Brain microvascular endothelial cell (primary cell): ENCODE data around the gene DUSP2.
"Not testable (repeated sequence)": the region's sequence is repeated elsewhere in the genome, so short reads cannot be mapped to it uniquely, and the experiment has no call there.

ENCODE experiments used
- DNase-seq: peaks from one replicate; pipeline ENCODE4 v3.0.0-alpha.2; 2020
- H3K27ac ChIP-seq: fragments of 250-450 bp; sonication (Bioruptor Pico); 2 replicates; pipeline ENCODE4 v1.5.1; 2020; ENCODE audit warnings: mild to moderate bottlenecking, moderate library complexity
- H3K27me3 ChIP-seq: fragments of 250-450 bp; sonication (Bioruptor Pico); replicated peaks from 2 replicates; pipeline ENCODE4 v1.5.1; 2020; ENCODE audit warnings: mild to moderate bottlenecking
- H3K36me3 ChIP-seq: fragments of 250-450 bp; sonication (Bioruptor Pico); replicated peaks from 2 replicates; pipeline ENCODE4 v1.5.1; 2020; ENCODE audit warnings: mild to moderate bottlenecking
- H3K4me3 ChIP-seq: 2 replicates; pipeline ENCODE4 v1.5.1; 2011; ENCODE audit warnings: low read depth, mild to moderate bottlenecking, control low read depth, low read length, moderate library complexity
- CTCF ChIP-seq: IDR thresholded peaks from 2 replicates; pipeline ENCODE4 v1.5.1; 2011; ENCODE audit warnings: low read depth, mild to moderate bottlenecking, moderate library complexity, low read length, control low read depth, inconsistent platforms; ENCODE audit errors: missing control alignments
- in situ Hi-C: cut with HindIII; loops from 2 replicates; pipeline ENCODE4 v1.10.0; 2017; ENCODE audit warnings: low sequenced_read_pairs, low pct_ligation_motif_present

DUSP2 gene

DNA sequence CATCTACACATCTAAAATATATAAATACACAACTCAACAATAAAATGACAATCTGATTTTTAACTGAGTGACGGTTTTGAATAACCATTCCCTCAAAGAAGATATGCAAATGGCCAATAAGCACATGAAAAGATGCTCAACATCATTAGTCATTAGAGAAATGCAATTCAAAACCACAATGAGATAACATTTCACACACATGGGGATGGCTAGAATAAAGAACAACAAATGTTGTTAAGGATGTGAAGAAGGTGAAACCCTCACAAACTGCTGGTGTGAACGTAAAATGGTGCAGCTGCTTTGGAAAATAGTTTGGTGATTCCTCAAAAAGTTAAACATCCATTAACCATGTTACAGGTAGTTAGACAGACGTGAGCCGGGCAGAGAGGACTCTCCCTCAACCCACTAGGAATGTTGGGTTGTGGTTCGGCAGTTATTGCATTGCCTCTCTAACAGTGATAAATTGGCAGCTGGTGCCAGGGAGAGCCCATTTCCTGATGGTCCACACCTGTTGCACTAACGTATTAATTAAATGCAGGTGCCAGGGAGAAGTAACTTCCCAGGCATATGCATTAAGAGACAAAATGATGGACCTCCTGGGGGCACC, 22.3 kb upstream of the DUSP2 start:
- no peak for DNase-seq
- Histone ChIP-seq H3K27me3 (no peaks in the 10 kb centered on the region), H3K36me3 (no peaks in the 10 kb centered on the region), H3K4me3 (no peak overlapping the region), H3K27ac (no peak overlapping the region)
- in situ Hi-C loops = no loop called here
- no peak for TF ChIP-seq CTCF

- Histone ChIP-seq H3K27ac (no peak overlapping the region), H3K4me3 (no peak overlapping the region)
- in situ Hi-C loops = no loop called here
Observed at GRCh38 chr2:96164459-96165184, 19.4 kb upstream of the DUSP2 start.

DNA sequence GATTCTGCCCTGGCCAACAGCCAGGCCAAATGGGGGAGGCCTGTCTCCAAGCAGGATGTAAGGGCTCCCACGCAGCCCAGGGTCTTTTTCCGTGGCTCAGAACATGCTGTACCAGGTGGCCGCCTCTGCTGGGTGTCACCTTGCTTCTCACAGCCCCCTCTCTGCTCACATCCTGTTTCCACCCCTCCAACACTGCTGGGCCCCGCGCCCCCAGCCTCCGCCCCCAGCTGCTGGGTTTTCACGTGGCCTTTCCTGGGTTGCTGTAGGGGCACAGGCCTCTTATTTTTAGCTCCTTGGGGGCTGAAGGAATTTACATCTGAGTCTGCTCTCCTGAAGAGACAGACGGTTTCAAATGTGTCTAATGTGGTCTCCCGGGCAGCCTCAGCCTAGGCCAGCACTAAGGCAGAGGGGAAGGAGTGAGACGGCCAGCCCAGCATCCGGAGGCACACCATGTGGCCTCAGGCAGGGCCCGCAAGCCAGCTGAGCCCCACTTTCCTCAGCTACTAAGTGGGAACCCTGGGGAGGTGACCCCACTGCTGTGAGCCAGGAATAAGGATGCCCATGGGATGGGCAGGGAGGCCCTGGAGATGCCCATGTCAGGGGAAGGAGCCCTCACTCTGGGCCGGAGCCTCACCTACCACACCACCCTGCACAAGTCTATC, 18.7 kb upstream of the DUSP2 start:
- Histone ChIP-seq H3K27ac (no peak overlapping the region), H3K27me3 (no peaks in the 10 kb centered on the region), H3K4me3 (no peak overlapping the region), H3K36me3 (no peaks in the 10 kb centered on the region)
- in situ Hi-C loops = no loop called here
- no peak for TF ChIP-seq CTCF
- no peak for DNase-seq

More at GRCh38 chr2:96164459-96165184, 19.4 kb upstream of the DUSP2 start:
- no peak for DNase-seq
- Histone ChIP-seq H3K27me3 (no peaks in the 10 kb centered on the region), H3K36me3 (no peaks in the 10 kb centered on the region)
- TF ChIP-seq CTCF = no peak

DNA sequence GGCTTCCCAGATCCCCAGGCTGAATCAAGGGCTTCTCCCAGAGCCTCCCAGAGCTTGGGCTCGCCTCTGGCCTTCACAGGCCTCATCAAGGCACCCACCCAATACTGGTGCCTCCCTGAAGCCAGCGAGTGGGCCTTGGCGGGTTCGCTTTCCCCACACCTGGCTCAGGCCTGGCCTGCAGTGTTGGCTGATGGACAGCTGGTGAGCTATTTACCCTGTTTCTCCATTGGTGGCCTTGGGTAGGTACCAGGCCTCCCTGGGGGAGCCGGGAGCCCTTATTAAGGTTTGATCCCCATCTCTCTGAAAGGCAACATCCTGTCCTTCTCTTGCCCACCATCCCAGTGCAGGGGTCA, 18.2 kb upstream of the DUSP2 start:
- DNase-seq = no peak
- in situ Hi-C loops = no loop called here
- H3K27ac ChIP-seq = no peak overlapping the region

GRCh38 chr2:96161898-96162297, 16.7 kb upstream of the DUSP2 start:
- Histone ChIP-seq H3K27me3 (no peaks in the 10 kb centered on the region), H3K4me3 (no peak overlapping the region), H3K36me3 (no peaks in the 10 kb centered on the region), H3K27ac (no peak overlapping the region)
- in situ Hi-C loops = no loop called here
- DNase-seq = no peak
- no peak for TF ChIP-seq CTCF

More for the DNA sequence above, 18.2 kb upstream of the DUSP2 start:
- no peak for TF ChIP-seq CTCF
- H3K36me3 ChIP-seq = no peaks in the 10 kb centered on the region
- H3K27me3 ChIP-seq = no peaks in the 10 kb centered on the region
- H3K4me3 ChIP-seq = no peak overlapping the region

DNA sequence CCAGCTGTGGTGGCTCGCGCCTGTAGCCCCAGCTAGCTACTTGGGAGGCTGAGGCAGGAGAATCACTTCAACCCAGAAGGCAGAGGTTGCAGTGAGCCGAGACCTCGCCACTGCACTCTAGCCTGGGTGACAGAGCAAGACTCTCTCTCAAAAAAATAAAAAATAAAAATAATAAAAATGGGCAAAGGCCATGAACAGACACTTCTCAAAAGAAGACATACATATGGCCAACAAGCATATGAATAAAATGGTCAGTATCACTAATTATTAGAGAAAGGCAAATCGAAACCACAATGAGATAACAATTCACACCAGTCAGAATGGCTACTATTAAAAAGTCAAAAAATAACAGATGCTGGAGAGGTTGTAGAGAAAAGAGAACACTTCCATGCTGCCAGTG, 15.1 kb upstream of the DUSP2 start:
- H3K27me3 ChIP-seq, DNase-seq, H3K36me3 ChIP-seq, H3K27ac ChIP-seq, in situ Hi-C loops, H3K4me3 ChIP-seq: not testable (repeated sequence)
